Subcutaneous abdominal adipose tissue (tissue), 5 donors: Measurements from ENCODE around the gene BCL10.

Experiments
- H3K27ac ChIP-seq: one replicate; pipeline ENCODE4 v1.7.0; 2013; ENCODE audit warnings: low read depth, mild to moderate bottlenecking, inconsistent platforms, low read length, moderate library complexity
- H3K27me3 ChIP-seq, 5 donors: one replicate each; pipeline ENCODE4 v1.7.0; 2013; ENCODE audit warnings: low read length in 5 of 5, inconsistent platforms in 1 of 5; ENCODE audit not compliant: control insufficient read depth in 5 of 5, insufficient read depth in 4 of 5
- H3K36me3 ChIP-seq, 5 donors: one replicate each; pipeline ENCODE4 v1.7.0; 2013; ENCODE audit warnings: low read length in 5 of 5; ENCODE audit not compliant: control insufficient read depth in 5 of 5, insufficient read depth in 5 of 5
- H3K4me1 ChIP-seq, 5 donors: one replicate each; pipeline ENCODE4 v1.7.0; 2013; ENCODE audit warnings: low read length in 5 of 5, mild to moderate bottlenecking in 3 of 5, moderate library complexity in 1 of 5; ENCODE audit not compliant: control insufficient read depth in 5 of 5, insufficient read depth in 5 of 5
- H3K4me3 ChIP-seq, 5 donors: one replicate each; pipeline ENCODE4 v1.7.0; 2013; ENCODE audit warnings: low read length in 5 of 5, low read depth in 1 of 5
- H3K9ac ChIP-seq, 5 donors: one replicate each; pipeline ENCODE4 v1.7.0; 2013; ENCODE audit warnings: low read length in 5 of 5, mild to moderate bottlenecking in 4 of 5, moderate library complexity in 3 of 5
- H3K9me3 ChIP-seq, 5 donors: one replicate each; pipeline ENCODE4 v1.7.0; 2013; ENCODE audit warnings: low read length in 5 of 5; ENCODE audit not compliant: control insufficient read depth in 5 of 5
- donor health status: healthy.
- donor health status: healthy.
- donor health status: healthy.
- donor health status: healthy.
- donor health status: healthy.

The BCL10 gene

GRCh38 chr1:85300140-85300539, 23.7 kb upstream of the BCL10 start:
- Histone ChIP-seq H3K9ac (no peak overlapping the region), H3K4me1 (peaks cover 14 to 31% (median 20%) of the 10 kb centered on the region in 5 donors), H3K27ac (no peak overlapping the region), H3K9me3 (no peaks in the 10 kb centered on the region), H3K36me3 (no peaks in the 10 kb centered on the region), H3K4me3 (no peak overlapping the region), H3K27me3 (peaks cover 0 to 3% (median 0%) of the 10 kb centered on the region in 5 donors)

- H3K4me3 ChIP-seq = peak overlapping the region in 4 of 5 donors; percentile 8 to 40 (median 26)
- peak overlapping the region; percentile 68 for H3K27ac ChIP-seq
- H3K36me3 ChIP-seq = no peaks in the 10 kb centered on the region
- no peaks in the 10 kb centered on the region for H3K9me3 ChIP-seq
- no peak overlapping the region for H3K9ac ChIP-seq
- H3K27me3 ChIP-seq = peaks cover 0 to under 1% (median 0%) of the 10 kb centered on the region in 5 donors
- H3K4me1 ChIP-seq = peaks cover 11 to 28% (median 14%) of the 10 kb centered on the region in 5 donors
Observed at GRCh38 chr1:85297855-85298629, 21.6 kb upstream of the BCL10 start.

GRCh38 chr1:85297538-85297854, 21.1 kb upstream of the BCL10 start:
- Histone ChIP-seq H3K9ac (no peak overlapping the region), H3K27ac (peak overlapping the region; percentile 64), H3K4me3 (peak overlapping the region in 2 of 5 donors; percentile 8 to 34)

GRCh38 chr1:85296980-85297379, 20.5 kb upstream of the BCL10 start:
- Histone ChIP-seq H3K36me3 (no peaks in the 10 kb centered on the region), H3K4me1 (peaks cover 10 to 28% (median 13%) of the 10 kb centered on the region in 5 donors), H3K27me3 (no peaks in the 10 kb centered on the region), H3K4me3 (no peak overlapping the region), H3K27ac (peak overlapping the region; percentile 64), H3K9me3 (no peaks in the 10 kb centered on the region), H3K9ac (no peak overlapping the region)

More at GRCh38 chr1:85297538-85297854, 21.1 kb upstream of the BCL10 start:
- H3K4me1 ChIP-seq = peaks cover 10 to 28% (median 13%) of the 10 kb centered on the region in 5 donors
- no peaks in the 10 kb centered on the region for H3K27me3 ChIP-seq
- no peaks in the 10 kb centered on the region for H3K36me3 ChIP-seq
- H3K9me3 ChIP-seq = no peaks in the 10 kb centered on the region

- Histone ChIP-seq H3K9me3 (no peaks in the 10 kb centered on the region), H3K4me1 (peaks cover 10 to 28% (median 13%) of the 10 kb centered on the region in 5 donors), H3K9ac (no peak overlapping the region), H3K4me3 (no peak overlapping the region), H3K36me3 (no peaks in the 10 kb centered on the region), H3K27ac (no peak overlapping the region), H3K27me3 (no peaks in the 10 kb centered on the region)
Observed at GRCh38 chr1:85295654-85296053, 19.2 kb upstream of the BCL10 start.

- Histone ChIP-seq H3K9ac (no peak overlapping the region), H3K4me3 (no peak overlapping the region), H3K36me3 (no peaks in the 10 kb centered on the region), H3K4me1 (peaks cover 10 to 28% (median 13%) of the 10 kb centered on the region in 5 donors), H3K27ac (no peak overlapping the region), H3K9me3 (no peaks in the 10 kb centered on the region), H3K27me3 (no peaks in the 10 kb centered on the region)
Observed at GRCh38 chr1:85295006-85295431, 18.6 kb upstream of the BCL10 start.

GRCh38 chr1:85290826-85291225, 14.4 kb upstream of the BCL10 start:
- Histone ChIP-seq H3K36me3 (no peaks in the 10 kb centered on the region), H3K27ac (no peak overlapping the region)

GRCh38 chr1:85289848-85290335, 13.5 kb upstream of the BCL10 start:
- no peak overlapping the region for H3K9ac ChIP-seq
- H3K4me3 ChIP-seq = no peak overlapping the region
- no peaks in the 10 kb centered on the region for H3K36me3 ChIP-seq
- H3K27ac ChIP-seq = no peak overlapping the region
- H3K27me3 ChIP-seq = no peaks in the 10 kb centered on the region
- no peaks in the 10 kb centered on the region for H3K4me1 ChIP-seq
- H3K9me3 ChIP-seq = no peaks in the 10 kb centered on the region

More at GRCh38 chr1:85290826-85291225, 14.4 kb upstream of the BCL10 start:
- Histone ChIP-seq H3K9ac (no peak overlapping the region), H3K27me3 (no peaks in the 10 kb centered on the region), H3K4me1 (peaks cover 0 to 5% (median 0%) of the 10 kb centered on the region in 5 donors), H3K4me3 (no peak overlapping the region), H3K9me3 (no peaks in the 10 kb centered on the region)

- Histone ChIP-seq H3K9ac (no peak overlapping the region), H3K9me3 (no peaks in the 10 kb centered on the region), H3K4me1 (no peaks in the 10 kb centered on the region), H3K4me3 (no peak overlapping the region), H3K27ac (no peak overlapping the region), H3K27me3 (no peaks in the 10 kb centered on the region), H3K36me3 (no peaks in the 10 kb centered on the region)
Observed at GRCh38 chr1:85289207-85289847, 12.9 kb upstream of the BCL10 start.

- Histone ChIP-seq H3K4me1 (peaks cover 0 to 6% (median 0%) of the 10 kb centered on the region in 5 donors), H3K4me3 (no peak overlapping the region), H3K36me3 (no peaks in the 10 kb centered on the region), H3K27ac (no peak overlapping the region), H3K27me3 (no peaks in the 10 kb centered on the region), H3K9me3 (no peaks in the 10 kb centered on the region), H3K9ac (no peak overlapping the region)
Observed at GRCh38 chr1:85284202-85284601, 7.8 kb upstream of the BCL10 start.
